Endothelial cell of umbilical vein (primary cell): ENCODE data around the gene CFP. TPM values are rescaled to one million over a fixed set of nuclear protein-coding genes. Genes with fewer than 3 reads are reported as not detected.
"Not testable (repeated sequence)": the region's sequence is repeated elsewhere in the genome, so short reads cannot be mapped to it uniquely, and the experiment has no call there.

Experiments
- BruUV-seq: library from RNA; stranded (reverse); fragments of 400-500 nt; replicated peaks from 2 replicates; lab custom pipeline; 2021; lab: Mats Ljungman, UMichigan
- CTCF ChIA-PET: fragments of 300-600, 350-600 bp; sonication (Branson Sonifier 250); formaldehyde crosslinking; loops from one replicate; lab custom pipeline; 2021; ENCODE audit warnings: antibody characterized with exemption, inconsistent platforms; lab: Charles Lee
- POLR2A ChIA-PET: fragments of 300-600, 350-600 bp; sonication (Branson Sonifier 250); formaldehyde crosslinking; loops from one replicate; lab custom pipeline; 2021; ENCODE audit warnings: antibody characterized with exemption, inconsistent platforms; lab: Charles Lee
- DNase-seq: peaks from one replicate; pipeline ENCODE4 v3.0.0-alpha.2; 2011; ENCODE audit warnings: low read depth, low spot score
- FAIRE-seq: peaks from 2 replicates; lab custom pipeline; 2011; peaks lifted over from hg19 to GRCh38; lab: Jason Lieb, UNC
- H2AFZ ChIP-seq: 2 replicates; pipeline ENCODE4 v1.6.0; 2012; ENCODE audit warnings: low read depth, low read length, control low read depth, inconsistent platforms
- H3K27ac ChIP-seq: 2 replicates; pipeline ENCODE4 v1.5.1; 2011; ENCODE audit warnings: low read depth, mild to moderate bottlenecking, control low read depth, low read length, moderate library complexity; ENCODE audit not compliant: insufficient read depth
- H3K27me3 ChIP-seq, 2 experiments: 2 replicates each; pipeline versions ENCODE4 v1.6.0 to v1.6.1; 2011; ENCODE audit warnings: low read length in 2 of 2, mixed read lengths in 1 of 2; ENCODE audit not compliant: control insufficient read depth in 2 of 2, insufficient read depth in 2 of 2
- H3K36me3 ChIP-seq, 2 experiments: 2 replicates in 1 of 2; 3 replicates in 1 of 2; pipeline ENCODE4 v1.5.1; 2011; ENCODE audit warnings: low read length in 2 of 2, mild to moderate bottlenecking in 1 of 2, moderate library complexity in 1 of 2; ENCODE audit not compliant: control insufficient read depth in 2 of 2, insufficient read depth in 2 of 2; ENCODE audit errors: extremely low read depth in 1 of 2
- H3K4me1 ChIP-seq: 3 replicates; pipeline ENCODE4 v1.5.1; 2011; ENCODE audit warnings: mild to moderate bottlenecking, low read length; ENCODE audit not compliant: control insufficient read depth, insufficient read depth; ENCODE audit errors: extremely low read depth
- H3K4me2 ChIP-seq: 2 replicates; pipeline ENCODE4 v1.6.1; 2011; ENCODE audit warnings: low read length, control low read depth, mixed read lengths; ENCODE audit not compliant: insufficient read depth
- H3K4me3 ChIP-seq, 3 experiments: fragments of 200-600 bp in 1 of 3; sonication (generic), shearing (Covaris generic) in 1 of 3; replicated peaks in 1 of 3; 2 replicates each; pipeline ENCODE4 v1.5.1; 2011 to 2016; ENCODE audit warnings: control low read depth in 3 of 3, low read length in 3 of 3, mild to moderate bottlenecking in 2 of 3, inconsistent platforms in 1 of 3, low read depth in 1 of 3, moderate library complexity in 1 of 3; ENCODE audit not compliant: insufficient read depth in 1 of 3
- H3K79me2 ChIP-seq: 2 replicates; pipeline ENCODE4 v1.6.0; 2012; ENCODE audit warnings: low read length, inconsistent platforms; ENCODE audit not compliant: control insufficient read depth, insufficient read depth
- H3K9ac ChIP-seq: replicated peaks from 2 replicates; pipeline ENCODE3; 2011; ENCODE audit warnings: low read length, control low read depth; ENCODE audit not compliant: insufficient read depth; ENCODE audit errors: extremely low read depth
- H3K9me1 ChIP-seq: replicated peaks from 3 replicates; pipeline ENCODE4 v1.6.0; 2011; ENCODE audit warnings: mild to moderate bottlenecking, low read length; ENCODE audit not compliant: control insufficient read depth, insufficient read depth; ENCODE audit errors: extremely low read depth
- H3K9me3 ChIP-seq: replicated peaks from 2 replicates; pipeline ENCODE4 v1.5.1; 2012; ENCODE audit warnings: low read length, inconsistent platforms; ENCODE audit not compliant: control insufficient read depth, insufficient read depth
- H4K20me1 ChIP-seq: replicated peaks from 2 replicates; pipeline ENCODE3; 2011; ENCODE audit warnings: mild to moderate bottlenecking, low read length; ENCODE audit not compliant: control insufficient read depth, insufficient read depth; ENCODE audit errors: extremely low read depth
- CTCF ChIP-seq, 2 donors: IDR thresholded peaks; 1 replicate in 1 of 2; 2 replicates in 1 of 2; pipeline ENCODE4 v1.5.1; 2011; ENCODE audit warnings: low read length in 2 of 2, mild to moderate bottlenecking in 2 of 2, moderate library complexity in 2 of 2, control low read depth in 1 of 2, inconsistent platforms in 1 of 2, low read depth in 1 of 2; ENCODE audit not compliant: insufficient read depth in 1 of 2; ENCODE audit errors: extremely low read depth in 1 of 2
- EZH2 ChIP-seq: IDR thresholded peaks from 2 replicates; pipeline ENCODE4 v1.6.1; 2012; ENCODE audit warnings: borderline replicate concordance, low read depth, mild to moderate bottlenecking, moderate library complexity, low read length, inconsistent platforms; ENCODE audit not compliant: severe bottlenecking
- FOS ChIP-seq: IDR thresholded peaks from 2 replicates; pipeline ENCODE4 v1.6.1; 2011; ENCODE audit warnings: mild to moderate bottlenecking, low read length, moderate library complexity, borderline replicate concordance; ENCODE audit not compliant: insufficient read depth
- GATA2 ChIP-seq: IDR thresholded peaks from 2 replicates; pipeline ENCODE4 v1.7.0; 2011; ENCODE audit warnings: low read depth, mild to moderate bottlenecking, moderate library complexity, mixed read lengths, low read length; ENCODE audit not compliant: insufficient read length, insufficient read depth
- MAX ChIP-seq: IDR thresholded peaks from 2 replicates; pipeline ENCODE4 v1.6.1; 2011; ENCODE audit not compliant: insufficient read depth, insufficient read length
- MYC ChIP-seq: IDR thresholded peaks from one replicate; pipeline ENCODE4 v1.6.1; 2011; ENCODE audit warnings: mild to moderate bottlenecking, low read depth, low read length
- POLR2AphosphoS5 ChIP-seq: IDR thresholded peaks from 2 replicates; pipeline ENCODE4 v1.6.1; 2012; ENCODE audit warnings: low read depth, mild to moderate bottlenecking, control low read depth, low read length, moderate library complexity; ENCODE audit not compliant: insufficient read depth
- dilution Hi-C: fragments of 300-500 bp; cut with MboI; formaldehyde crosslinking; loops from one replicate; pipeline ENCODE4 v1.15.0; 2019; ENCODE audit warnings: low sequenced_read_pairs; ENCODE audit not compliant: extremely low pct_ligation_motif_present
- intact Hi-C: fragments of 100-400 bp; cut with micrococcal nuclease; formaldehyde crosslinking; loops from one replicate; pipeline ENCODE4 v1.10.0; 2022
- polyA plus RNA-seq, 4 experiments: library from polyadenylated mRNA; depleted of rRNA in 3 of 4; stranded (reverse) in 3 of 4; unstranded in 1 of 4; fragments of >200 nt; gene quantifications; 2 replicates each; pipeline versions ENCODE4 v1.2.1 to v1.2.3, GENCODE V29; 2011 to 2012; ENCODE audit warnings: missing spikeins in 1 of 4
- total RNA-seq: library from RNA; stranded (reverse); gene quantifications from 2 replicates; pipeline ENCODE4 v1.2.3, GENCODE V29; 2021

Gene CFP
- total and polyA plus RNA-seq, 2 donors (not counting 3 experiments of a cell fraction or from before 2014, with no cell fraction given) = 0.69 to 1.00 TPM

- Histone ChIP-seq H3K4me2 (no peak overlapping the region), H3K9me1 (no peaks in the 10 kb centered on the region), H2AFZ (no peak overlapping the region), H3K9ac (no peak overlapping the region), H3K4me1 (no peaks in the 10 kb centered on the region), H3K9me3 (no peaks in the 10 kb centered on the region), H3K4me3 (no peak overlapping the region), H4K20me1 (no peaks in the 10 kb centered on the region), H3K27ac (no peak overlapping the region), H3K36me3 (no peaks in the 10 kb centered on the region), H3K27me3 (no peaks in the 10 kb centered on the region), H3K79me2 (no peaks in the 10 kb centered on the region)
- TF ChIP-seq POLR2AphosphoS5 (no peak), FOS (no peak), CTCF (IDR thresholded peaks at IDR 0.05; ENCODE audit: extremely low read depth in 1 of 2, insufficient read depth in 1 of 2, low read depth in 1 of 2, low read length in 2 of 2) (no peak), MAX (no peak), EZH2 (no peak), GATA2 (no peak), MYC (no peak)
- ChIA-PET CTCF (no interaction called here), POLR2A (no interaction called here)
- no TSS peak for BruUV-seq
- DNase-seq = no peak
- intact Hi-C loops (no loop called here), dilution Hi-C loops (no loop called here)
- FAIRE-seq = no peak
Measured at GRCh38 chrX:47674776-47675175, 45.0 kb upstream of the CFP start.

GRCh38 chrX:47665797-47666196 lies 36.1 kb upstream of the CFP start:
- H3K79me2 ChIP-seq, intact Hi-C loops, H3K36me3 ChIP-seq, H3K9me1 ChIP-seq, H3K4me3 ChIP-seq, H3K4me1 ChIP-seq, DNase-seq, H3K4me2 ChIP-seq, H3K27ac ChIP-seq, dilution Hi-C loops, H4K20me1 ChIP-seq, H3K9me3 ChIP-seq, H3K9ac ChIP-seq, H2AFZ ChIP-seq, POLR2A ChIA-PET, CTCF ChIA-PET, H3K27me3 ChIP-seq, BruUV-seq, FAIRE-seq: not testable (repeated sequence)
